Stimulated activated CD4-positive, alpha-beta T cell treated with anti-CD3 and anti-CD28 coated beads, TNF-alpha, amount 100 ng/mL, for 1 hour (primary cell): Measurements from ENCODE around the gene RNASE13.
A peak's percentile ranks its signal among the peaks of the same experiment; 100 is the strongest.
"Not testable (repeated sequence)": the region's sequence is repeated elsewhere in the genome, so short reads cannot be mapped to it uniquely, and the experiment has no call there.

ENCODE experiments used
- DNase-seq, 3 donors: peaks; one replicate each; pipeline ENCODE4 v3.0.0-alpha.2; 2020; ENCODE audit warnings: low read depth in 3 of 3, low spot score in 1 of 3

Gene RNASE13

DNA sequence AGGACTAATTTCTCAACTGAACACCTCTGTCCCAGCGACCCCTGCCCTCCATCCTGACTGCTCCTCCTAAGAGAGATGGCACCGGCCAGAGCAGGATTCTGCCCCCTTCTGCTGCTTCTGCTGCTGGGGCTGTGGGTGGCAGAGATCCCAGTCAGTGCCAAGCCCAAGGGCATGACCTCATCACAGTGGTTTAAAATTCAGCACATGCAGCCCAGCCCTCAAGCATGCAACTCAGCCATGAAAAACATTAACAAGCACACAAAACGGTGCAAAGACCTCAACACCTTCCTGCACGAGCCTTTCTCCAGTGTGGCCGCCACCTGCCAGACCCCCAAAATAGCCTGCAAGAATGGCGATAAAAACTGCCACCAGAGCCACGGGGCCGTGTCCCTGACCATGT is 8.3 kb upstream of the RNASE13 start:
- DNase-seq = no peak

- DNase-seq = no peak
Measured at GRCh38 chr14:21041676-21042433, 7.2 kb upstream of the RNASE13 start, which contains the start of gene RNASE7. RNASE7 (plus strand) TSS chr14:21042362; CDS start chr14:21042993, 631 bp downstream.

DNA sequence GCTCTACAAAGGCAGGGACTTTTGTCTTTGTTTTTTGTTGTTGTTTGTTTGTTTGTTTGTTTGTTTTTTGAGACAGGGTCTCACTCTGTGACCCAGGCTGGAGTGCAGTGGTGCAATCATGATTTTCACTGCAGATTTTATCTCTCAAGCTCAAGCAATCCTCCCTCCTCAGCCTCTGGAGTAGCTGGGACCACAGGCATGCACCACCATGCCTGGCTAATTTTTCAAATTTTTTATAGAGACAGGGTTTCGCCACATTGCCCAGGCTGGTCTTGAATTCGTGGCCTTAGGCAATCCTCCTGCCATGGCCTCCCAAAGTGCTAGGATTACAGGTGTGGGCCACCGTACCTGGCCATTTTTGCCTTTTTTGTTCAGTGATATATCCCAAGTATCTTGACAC is 6.3 kb upstream of the RNASE13 start:
- DNase-seq = not testable (repeated sequence)

- DNase-seq = no peak
Measured at GRCh38 chr14:21040370-21040925, 5.8 kb upstream of the RNASE13 start.

GRCh38 chr14:21039585-21040369 is 5.2 kb upstream of the RNASE13 start:
- no peak for DNase-seq

DNA sequence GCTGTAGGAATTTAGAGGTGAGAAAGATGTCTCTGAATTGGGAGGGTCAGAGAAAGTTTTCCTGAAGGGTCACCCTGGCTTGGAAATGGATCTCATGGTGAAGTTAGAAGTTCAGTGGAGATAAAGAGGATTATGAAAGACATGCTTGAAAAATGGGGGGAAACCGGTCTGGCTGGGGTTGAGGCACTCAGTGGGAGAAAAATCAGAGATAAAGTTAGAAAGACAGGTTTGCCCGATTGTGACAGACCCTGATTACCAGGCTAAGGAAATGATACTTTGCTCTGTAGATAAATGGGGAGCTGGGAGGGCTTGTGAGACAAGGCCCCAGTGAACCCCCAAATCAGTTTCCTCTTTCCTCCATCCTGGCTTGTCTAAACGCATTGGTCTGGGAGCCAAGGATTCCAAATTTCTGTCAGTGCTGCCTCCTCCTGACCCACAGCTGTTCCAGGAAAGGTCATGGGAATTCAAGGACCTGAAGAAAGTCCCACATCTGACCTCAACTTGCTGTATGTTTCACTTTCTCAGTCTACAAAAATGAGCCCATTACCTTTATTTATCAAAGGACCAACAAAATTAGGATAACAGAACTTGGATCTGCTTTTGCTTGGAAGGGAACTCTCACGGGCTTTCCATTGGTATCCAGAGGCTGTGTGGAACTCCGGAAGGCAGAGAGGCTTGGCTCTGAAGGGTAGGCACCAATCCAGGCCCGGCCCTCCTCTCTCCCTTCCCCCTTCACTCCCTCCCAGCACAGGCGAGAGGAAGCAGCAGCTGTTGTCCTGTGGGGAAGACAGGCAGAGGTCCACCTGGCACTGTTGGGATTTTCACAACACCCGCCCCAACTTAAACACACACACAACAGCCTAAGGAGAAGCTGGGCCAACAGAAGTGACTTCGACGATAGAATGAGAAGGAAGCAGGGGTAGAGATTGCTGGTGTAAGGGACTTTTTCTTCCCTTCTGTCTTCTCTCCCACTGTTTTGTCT is 4.1 kb upstream of the RNASE13 start:
- DNase-seq = no peak

GRCh38 chr14:21037156-21037555 is 2.5 kb upstream of the RNASE13 start:
- DNase-seq = no peak

GRCh38 chr14:21036751-21037150 is 2.1 kb upstream of the RNASE13 start:
- no peak for DNase-seq

DNA sequence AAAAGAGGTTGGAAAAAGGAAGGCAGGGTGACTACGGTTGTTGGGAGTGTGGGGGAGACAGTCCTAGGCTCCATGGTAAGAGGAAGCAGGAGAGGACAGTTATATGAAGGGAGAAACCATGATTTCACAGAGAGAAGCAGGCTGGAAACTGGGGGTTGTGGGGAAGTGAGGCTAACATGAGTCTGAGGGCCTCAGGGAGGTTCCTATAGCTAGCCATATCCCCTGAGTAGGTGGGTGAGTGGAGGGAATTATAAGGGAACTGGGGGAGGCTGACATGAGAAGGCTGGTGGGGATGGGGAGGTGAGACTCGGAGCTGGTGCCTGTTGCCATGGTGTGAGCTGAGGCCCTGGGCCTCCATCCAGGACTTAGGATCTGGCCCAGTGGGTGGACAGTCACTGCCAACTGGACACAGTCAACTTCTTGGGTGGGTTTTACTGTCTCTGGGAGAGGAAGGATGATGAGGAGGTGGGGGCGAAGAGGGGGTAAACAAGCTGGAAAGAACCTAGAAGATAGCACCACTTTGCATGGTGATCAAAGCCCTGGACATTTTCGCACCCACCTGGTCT is 1.4 kb downstream of the RNASE13 start:
- DNase-seq = no peak

DNA sequence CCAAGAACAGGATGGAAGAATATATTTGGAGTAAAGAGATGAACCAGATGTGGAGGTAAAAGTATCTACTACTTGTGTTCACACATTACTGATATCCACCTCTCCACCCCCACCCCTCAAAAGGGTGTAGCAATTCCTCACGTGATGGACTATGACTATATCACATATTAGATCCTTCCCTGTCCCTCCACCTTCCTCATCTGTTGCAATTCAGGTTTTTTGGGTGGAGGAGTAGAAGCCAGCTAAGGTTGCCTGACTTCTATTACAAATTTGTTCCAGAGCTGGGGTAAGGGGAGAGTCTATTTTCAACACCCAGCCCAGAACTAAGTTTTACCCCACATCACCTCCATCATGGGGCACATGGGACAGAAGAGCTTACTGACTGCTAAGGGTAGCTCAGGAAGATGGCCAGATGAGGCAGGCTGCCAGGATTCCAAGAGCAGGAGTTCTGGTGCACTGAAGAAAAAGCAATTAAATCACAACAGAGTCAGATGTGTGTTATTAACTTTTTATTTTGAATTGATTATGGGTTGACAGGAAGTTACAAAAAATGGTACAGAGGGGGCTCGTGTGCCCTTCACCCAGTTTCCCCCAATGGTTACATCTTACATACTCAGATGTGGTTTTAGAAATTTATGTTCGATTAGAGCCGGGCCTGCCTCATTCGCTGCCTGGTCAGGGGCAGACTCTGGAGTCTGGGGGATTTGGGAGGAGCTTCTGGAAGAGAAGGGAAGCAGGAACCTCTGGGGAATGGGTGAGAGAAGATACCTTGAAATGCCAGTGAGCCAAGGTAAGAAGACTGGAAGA is 2.1 kb downstream of the RNASE13 start:
- DNase-seq = no peak

GRCh38 chr14:21030531-21030930 is 4.1 kb downstream of the RNASE13 start:
- DNase-seq = no peak

DNA sequence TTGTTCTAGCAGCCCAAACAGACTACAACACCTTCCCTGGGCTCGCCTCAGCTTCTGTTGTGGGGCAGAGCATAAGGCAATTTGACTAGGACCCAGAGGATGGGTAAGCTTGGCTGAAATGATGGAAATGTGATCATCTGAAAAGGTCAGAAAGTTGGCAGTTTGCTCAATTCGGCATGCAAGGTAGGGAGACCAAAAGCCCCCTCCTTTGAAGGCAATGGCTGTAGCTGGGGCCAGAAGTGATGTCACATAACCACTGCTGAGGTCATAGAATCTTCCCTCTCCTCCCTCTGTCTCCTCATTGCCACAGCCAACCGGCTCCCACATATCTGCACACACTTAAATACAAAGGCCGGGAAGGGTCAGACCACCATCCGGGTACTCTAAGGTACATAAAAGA is 4.7 kb downstream of the RNASE13 start, which contains the start of gene TPPP2:
Gene TPPP2, plus strand, starts transcription at position 301 of the 400 bp plus-strand sequence. CDS start 365 bp downstream, outside the sequence.
- DNase-seq = no peak

GRCh38 chr14:21026988-21027315 is 7.7 kb downstream of the RNASE13 start:
- no peak for DNase-seq

- no peak for DNase-seq
Measured at GRCh38 chr14:21026274-21026987, 8.2 kb downstream of the RNASE13 start.

GRCh38 chr14:21025371-21026273 is 9.0 kb downstream of the RNASE13 start:
- DNase-seq = no peak

GRCh38 chr14:21024585-21025370 is 9.8 kb downstream of the RNASE13 start, which contains the start of gene NDRG2:
NDRG2 (minus strand) TSS chr14:21025061; CDS start chr14:21023315, 1,746 bp downstream.
- peak; percentile 42 to 55 (median 51) for DNase-seq
